Suprapubic skin (tissue), 3 donors: ENCODE data around the gene SLC17A3.

ENCODE experiments used
- CTCF ChIP-seq, 2 donors: fragments of 200-600 bp in 1 of 2; fragments of 450-650 bp in 1 of 2; sonication (generic) in 1 of 2; IDR thresholded peaks; one replicate each; pipeline ENCODE4 v1.5.1; 2016 to 2019; ENCODE audit warnings: antibody characterized with exemption in 2 of 2, mild to moderate bottlenecking in 1 of 2, moderate library complexity in 1 of 2
- EP300 ChIP-seq: sonication (generic); formaldehyde crosslinking; IDR thresholded peaks from one replicate; pipeline ENCODE4 v1.6.1; 2017; ENCODE audit warnings: antibody characterized with exemption
- POLR2A ChIP-seq, 2 donors: fragments of 450-650 bp; IDR thresholded peaks; one replicate each; pipeline ENCODE4 v1.6.1; 2017; ENCODE audit warnings: antibody characterized with exemption in 2 of 2, mild to moderate bottlenecking in 2 of 2, moderate library complexity in 2 of 2

- TF ChIP-seq POLR2A (IDR thresholded peaks at IDR 0.05), result no peak
- no peak for TF ChIP-seq EP300
- no peak for TF ChIP-seq CTCF (IDR thresholded peaks at IDR 0.05)
Observed at GRCh38 chr6:25911351-25911750, 37.3 kb upstream of the SLC17A3 start.
